GM12874 (cell line): ENCODE results near the gene SHPK.

Source experiments
- TF ChIP-seq, protein P1 (sequence below): IDR thresholded peaks from 2 replicates; pipeline ENCODE4 v1.5.1; 2011; ENCODE audit warnings: low read depth, mild to moderate bottlenecking, control low read depth, low read length, moderate library complexity; ENCODE audit not compliant: insufficient read depth

SHPK gene

GRCh38 chr17:3566551-3566950 is 69.5 kb downstream of the SHPK start:
- TF ChIP-seq, protein P1, sequence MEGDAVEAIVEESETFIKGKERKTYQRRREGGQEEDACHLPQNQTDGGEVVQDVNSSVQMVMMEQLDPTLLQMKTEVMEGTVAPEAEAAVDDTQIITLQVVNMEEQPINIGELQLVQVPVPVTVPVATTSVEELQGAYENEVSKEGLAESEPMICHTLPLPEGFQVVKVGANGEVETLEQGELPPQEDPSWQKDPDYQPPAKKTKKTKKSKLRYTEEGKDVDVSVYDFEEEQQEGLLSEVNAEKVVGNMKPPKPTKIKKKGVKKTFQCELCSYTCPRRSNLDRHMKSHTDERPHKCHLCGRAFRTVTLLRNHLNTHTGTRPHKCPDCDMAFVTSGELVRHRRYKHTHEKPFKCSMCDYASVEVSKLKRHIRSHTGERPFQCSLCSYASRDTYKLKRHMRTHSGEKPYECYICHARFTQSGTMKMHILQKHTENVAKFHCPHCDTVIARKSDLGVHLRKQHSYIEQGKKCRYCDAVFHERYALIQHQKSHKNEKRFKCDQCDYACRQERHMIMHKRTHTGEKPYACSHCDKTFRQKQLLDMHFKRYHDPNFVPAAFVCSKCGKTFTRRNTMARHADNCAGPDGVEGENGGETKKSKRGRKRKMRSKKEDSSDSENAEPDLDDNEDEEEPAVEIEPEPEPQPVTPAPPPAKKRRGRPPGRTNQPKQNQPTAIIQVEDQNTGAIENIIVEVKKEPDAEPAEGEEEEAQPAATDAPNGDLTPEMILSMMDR: no peak

GRCh38 chr17:3565143-3565542 is 70.9 kb downstream of the SHPK start:
- TF ChIP-seq, protein P1: no peak

DNA sequence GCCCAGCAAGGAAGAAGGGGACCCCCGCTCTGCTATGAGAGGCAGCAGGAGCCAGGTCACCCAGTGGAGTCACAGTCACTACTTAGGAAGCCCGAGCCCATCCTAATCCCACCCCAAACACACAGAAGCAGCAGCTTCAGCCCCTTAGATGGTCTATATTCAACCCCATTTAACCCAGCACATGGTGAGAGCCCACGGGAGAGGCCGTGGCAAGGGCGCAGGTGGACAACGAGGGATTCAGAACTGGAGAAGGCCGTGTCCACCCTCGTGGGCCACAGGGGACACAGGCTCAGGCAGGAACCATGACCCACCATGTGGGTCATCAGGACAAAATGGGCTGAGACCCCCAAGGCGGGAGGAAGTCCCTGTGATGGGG is 76.8 kb downstream of the SHPK start:
- TF ChIP-seq, protein P1: no peak

GRCh38 chr17:3558603-3559269 is 77.3 kb downstream of the SHPK start:
- TF ChIP-seq, protein P1: no peak
